Endothelial cell of umbilical vein (primary cell): Measurements from ENCODE around the gene NAA38. TPM values are rescaled to one million over a fixed set of nuclear protein-coding genes. Genes with fewer than 3 reads are reported as not detected.

Source experiments
- BruUV-seq: library from RNA; stranded (reverse); fragments of 400-500 nt; replicated peaks from 2 replicates; lab custom pipeline; 2021; lab: Mats Ljungman, UMichigan
- CTCF ChIA-PET: fragments of 300-600, 350-600 bp; sonication (Branson Sonifier 250); formaldehyde crosslinking; loops from one replicate; lab custom pipeline; 2021; ENCODE audit warnings: antibody characterized with exemption, inconsistent platforms; lab: Charles Lee
- POLR2A ChIA-PET: fragments of 300-600, 350-600 bp; sonication (Branson Sonifier 250); formaldehyde crosslinking; loops from one replicate; lab custom pipeline; 2021; ENCODE audit warnings: antibody characterized with exemption, inconsistent platforms; lab: Charles Lee
- DNase-seq: peaks from one replicate; pipeline ENCODE4 v3.0.0-alpha.2; 2011; ENCODE audit warnings: low read depth, low spot score
- FAIRE-seq: peaks from 2 replicates; lab custom pipeline; 2011; peaks lifted over from hg19 to GRCh38; lab: Jason Lieb, UNC
- H2AFZ ChIP-seq: 2 replicates; pipeline ENCODE4 v1.6.0; 2012; ENCODE audit warnings: low read depth, low read length, control low read depth, inconsistent platforms
- H3K27ac ChIP-seq: 2 replicates; pipeline ENCODE4 v1.5.1; 2011; ENCODE audit warnings: low read depth, mild to moderate bottlenecking, control low read depth, low read length, moderate library complexity; ENCODE audit not compliant: insufficient read depth
- H3K27me3 ChIP-seq, 2 experiments: 2 replicates each; pipeline versions ENCODE4 v1.6.0 to v1.6.1; 2011; ENCODE audit warnings: low read length in 2 of 2, mixed read lengths in 1 of 2; ENCODE audit not compliant: control insufficient read depth in 2 of 2, insufficient read depth in 2 of 2
- H3K36me3 ChIP-seq, 2 experiments: 2 replicates in 1 of 2; 3 replicates in 1 of 2; pipeline ENCODE4 v1.5.1; 2011; ENCODE audit warnings: low read length in 2 of 2, mild to moderate bottlenecking in 1 of 2, moderate library complexity in 1 of 2; ENCODE audit not compliant: control insufficient read depth in 2 of 2, insufficient read depth in 2 of 2; ENCODE audit errors: extremely low read depth in 1 of 2
- H3K4me1 ChIP-seq: 3 replicates; pipeline ENCODE4 v1.5.1; 2011; ENCODE audit warnings: mild to moderate bottlenecking, low read length; ENCODE audit not compliant: control insufficient read depth, insufficient read depth; ENCODE audit errors: extremely low read depth
- H3K4me2 ChIP-seq: 2 replicates; pipeline ENCODE4 v1.6.1; 2011; ENCODE audit warnings: low read length, control low read depth, mixed read lengths; ENCODE audit not compliant: insufficient read depth
- H3K4me3 ChIP-seq, 3 experiments: fragments of 200-600 bp in 1 of 3; sonication (generic), shearing (Covaris generic) in 1 of 3; replicated peaks in 1 of 3; 2 replicates each; pipeline ENCODE4 v1.5.1; 2011 to 2016; ENCODE audit warnings: control low read depth in 3 of 3, low read length in 3 of 3, mild to moderate bottlenecking in 2 of 3, inconsistent platforms in 1 of 3, low read depth in 1 of 3, moderate library complexity in 1 of 3; ENCODE audit not compliant: insufficient read depth in 1 of 3
- H3K79me2 ChIP-seq: 2 replicates; pipeline ENCODE4 v1.6.0; 2012; ENCODE audit warnings: low read length, inconsistent platforms; ENCODE audit not compliant: control insufficient read depth, insufficient read depth
- H3K9ac ChIP-seq: replicated peaks from 2 replicates; pipeline ENCODE3; 2011; ENCODE audit warnings: low read length, control low read depth; ENCODE audit not compliant: insufficient read depth; ENCODE audit errors: extremely low read depth
- H3K9me1 ChIP-seq: replicated peaks from 3 replicates; pipeline ENCODE4 v1.6.0; 2011; ENCODE audit warnings: mild to moderate bottlenecking, low read length; ENCODE audit not compliant: control insufficient read depth, insufficient read depth; ENCODE audit errors: extremely low read depth
- H3K9me3 ChIP-seq: replicated peaks from 2 replicates; pipeline ENCODE4 v1.5.1; 2012; ENCODE audit warnings: low read length, inconsistent platforms; ENCODE audit not compliant: control insufficient read depth, insufficient read depth
- H4K20me1 ChIP-seq: replicated peaks from 2 replicates; pipeline ENCODE3; 2011; ENCODE audit warnings: mild to moderate bottlenecking, low read length; ENCODE audit not compliant: control insufficient read depth, insufficient read depth; ENCODE audit errors: extremely low read depth
- EZH2 ChIP-seq: IDR thresholded peaks from 2 replicates; pipeline ENCODE4 v1.6.1; 2012; ENCODE audit warnings: borderline replicate concordance, low read depth, mild to moderate bottlenecking, moderate library complexity, low read length, inconsistent platforms; ENCODE audit not compliant: severe bottlenecking
- GATA2 ChIP-seq: IDR thresholded peaks from 2 replicates; pipeline ENCODE4 v1.7.0; 2011; ENCODE audit warnings: low read depth, mild to moderate bottlenecking, moderate library complexity, mixed read lengths, low read length; ENCODE audit not compliant: insufficient read length, insufficient read depth
- JUN ChIP-seq: IDR thresholded peaks from 2 replicates; pipeline ENCODE4 v1.6.1; 2011; ENCODE audit warnings: borderline replicate concordance, low read depth; ENCODE audit not compliant: insufficient read length, insufficient read depth
- MYC ChIP-seq: IDR thresholded peaks from one replicate; pipeline ENCODE4 v1.6.1; 2011; ENCODE audit warnings: mild to moderate bottlenecking, low read depth, low read length
- POLR2A ChIP-seq: IDR thresholded peaks from 2 replicates; pipeline ENCODE4 v1.6.1; 2012; ENCODE audit warnings: low read depth, mild to moderate bottlenecking, control low read depth, low read length
- dilution Hi-C: fragments of 300-500 bp; cut with MboI; formaldehyde crosslinking; loops from one replicate; pipeline ENCODE4 v1.15.0; 2019; ENCODE audit warnings: low sequenced_read_pairs; ENCODE audit not compliant: extremely low pct_ligation_motif_present
- intact Hi-C: fragments of 100-400 bp; cut with micrococcal nuclease; formaldehyde crosslinking; loops from one replicate; pipeline ENCODE4 v1.10.0; 2022
- polyA plus RNA-seq, 4 experiments: library from polyadenylated mRNA; depleted of rRNA in 3 of 4; stranded (reverse) in 3 of 4; unstranded in 1 of 4; fragments of >200 nt; gene quantifications; 2 replicates each; pipeline versions ENCODE4 v1.2.1 to v1.2.3, GENCODE V29; 2011 to 2012; ENCODE audit warnings: missing spikeins in 1 of 4
- total RNA-seq: library from RNA; stranded (reverse); gene quantifications from 2 replicates; pipeline ENCODE4 v1.2.3, GENCODE V29; 2021

Gene NAA38
- total and polyA plus RNA-seq, 2 donors (not counting 3 experiments of a cell fraction or from before 2014, with no cell fraction given) = 119 to 267 TPM

GRCh38 chr17:7886227-7887037 is 29.1 kb upstream of the NAA38 start:
- Histone ChIP-seq H3K9me1 (no peaks in the 10 kb centered on the region), H3K79me2 (peaks cover 32% of the 10 kb centered on the region), H3K9me3 (no peaks in the 10 kb centered on the region), H3K4me1 (peaks cover 45% of the 10 kb centered on the region), H4K20me1 (no peaks in the 10 kb centered on the region), H3K4me3 (peak overlapping the region; percentile 67 to 76 (median 74)), H3K36me3 (peaks cover 7 to 10% of the 10 kb centered on the region in 2 experiments), H3K9ac (peak overlapping the region; percentile 82), H3K4me2 (peak overlapping the region; percentile 95), H3K27ac (peak overlapping the region; percentile 94), H2AFZ (no peak overlapping the region), H3K27me3 (no peaks in the 10 kb centered on the region)
- dilution Hi-C loops (no loop called here), intact Hi-C loops (loop anchor here (1.0 to 5.0 kb wide), 8 partner anchors 24 to 268 kb away; partner anchors contain the start of genes ALOXE3, CNTROB, KDM6B and NAA38)
- CTCF ChIA-PET = no interaction called here
- TF ChIP-seq JUN = no peak
- TF ChIP-seq EZH2 = no peak
- no peak for TF ChIP-seq GATA2
- no peak for TF ChIP-seq MYC
- peak; percentile 21 for TF ChIP-seq POLR2A
- no peak for FAIRE-seq
- POLR2A ChIA-PET = no interaction called here
- TSS peak; percentile 33 for BruUV-seq
- DNase-seq = peak; percentile 38
